ENCODE measurements around the gene RAB40A.
A peak's percentile ranks its signal among the peaks of the same experiment; 100 is the strongest.
"Not testable (repeated sequence)": the region's sequence is repeated elsewhere in the genome, so short reads cannot be mapped to it uniquely, and the experiment has no call there.

The RAB40A gene

GRCh38 chrX:103467156-103467555 is 52.1 kb downstream of the RAB40A start:
- H3K9me3 ChIP-seq: no peaks in the 10 kb centered on the region
- H3K27me3 ChIP-seq: no peaks in the 10 kb centered on the region
- DNase-seq: no peak
- no peaks in the 10 kb centered on the region for H3K36me3 ChIP-seq
- H3K4me3 ChIP-seq (ENCODE audit: low read depth, low read length): no peak overlapping the region
- TF ChIP-seq CTCF (IDR thresholded peaks at IDR 0.05; ENCODE audit: low read depth, low read length): no peak
- H3K4me1 ChIP-seq: no peaks in the 10 kb centered on the region

- peak; percentile 82 for TF ChIP-seq CTCF (IDR thresholded peaks at IDR 0.05; ENCODE audit: low read depth, low read length)
- Histone ChIP-seq H3K36me3 (no peaks in the 10 kb centered on the region), H3K4me3 (ENCODE audit: low read depth, low read length) (peak overlapping the region; percentile 46), H3K9me3 (no peaks in the 10 kb centered on the region), H3K27me3 (no peaks in the 10 kb centered on the region), H3K4me1 (no peaks in the 10 kb centered on the region)
- DNase-seq: peak; percentile 58
Observed at GRCh38 chrX:103464774-103465117, 54.5 kb downstream of the RAB40A start.

- Histone ChIP-seq H3K36me3 (no peaks in the 10 kb centered on the region), H3K4me1 (no peaks in the 10 kb centered on the region), H3K27me3 (no peaks in the 10 kb centered on the region), H3K4me3 (ENCODE audit: low read depth, low read length) (peak overlapping the region; percentile 46), H3K9me3 (no peaks in the 10 kb centered on the region)
- DNase-seq: peak; percentile 42
- TF ChIP-seq CTCF (IDR thresholded peaks at IDR 0.05; ENCODE audit: low read depth, low read length): peak; percentile 47
Observed at GRCh38 chrX:103464072-103464773, 55.1 kb downstream of the RAB40A start.

GRCh38 chrX:103461156-103461555 is 58.1 kb downstream of the RAB40A start:
- Histone ChIP-seq H3K9me3 (no peaks in the 10 kb centered on the region), H3K36me3 (no peaks in the 10 kb centered on the region), H3K27me3 (no peaks in the 10 kb centered on the region), H3K4me1 (no peaks in the 10 kb centered on the region), H3K4me3 (ENCODE audit: low read depth, low read length) (no peak overlapping the region)
- TF ChIP-seq CTCF (IDR thresholded peaks at IDR 0.05; ENCODE audit: low read depth, low read length): no peak
- DNase-seq: no peak

- H3K4me1 ChIP-seq; DNase-seq; H3K9me3 ChIP-seq; H3K4me3 ChIP-seq (ENCODE audit: low read depth, low read length); H3K36me3 ChIP-seq; H3K27me3 ChIP-seq: not testable (repeated sequence)
Observed at GRCh38 chrX:103460001-103460755, 59.1 kb downstream of the RAB40A start.

- H3K27me3 ChIP-seq: no peaks in the 10 kb centered on the region
- DNase-seq: no peak
- H3K9me3 ChIP-seq: no peaks in the 10 kb centered on the region
- H3K4me3 ChIP-seq (ENCODE audit: low read depth, low read length): no peak overlapping the region
- no peaks in the 10 kb centered on the region for H3K36me3 ChIP-seq
- no peaks in the 10 kb centered on the region for H3K4me1 ChIP-seq
- TF ChIP-seq CTCF (IDR thresholded peaks at IDR 0.05; ENCODE audit: low read depth, low read length): no peak
Observed at GRCh38 chrX:103453655-103454054, 65.6 kb downstream of the RAB40A start.

Data from BE2C (cell line).